Activated CD4-positive, alpha-beta T cell treated with anti-CD3 and anti-CD28 coated beads, Interleukin-10, Interleukin-2, amounts not matched to agents 100 ng/mL and 50 ng/mL, durations not matched to agents 16 hours and 8 hours (primary cell): ENCODE measurements around the gene CPAMD8.
"Not testable (repeated sequence)": the region's sequence is repeated elsewhere in the genome, so short reads cannot be mapped to it uniquely, and the experiment has no call there.

Source experiments
- DNase-seq: peaks from one replicate; pipeline ENCODE4 v3.0.0-alpha.2; 2020

Gene CPAMD8

DNA sequence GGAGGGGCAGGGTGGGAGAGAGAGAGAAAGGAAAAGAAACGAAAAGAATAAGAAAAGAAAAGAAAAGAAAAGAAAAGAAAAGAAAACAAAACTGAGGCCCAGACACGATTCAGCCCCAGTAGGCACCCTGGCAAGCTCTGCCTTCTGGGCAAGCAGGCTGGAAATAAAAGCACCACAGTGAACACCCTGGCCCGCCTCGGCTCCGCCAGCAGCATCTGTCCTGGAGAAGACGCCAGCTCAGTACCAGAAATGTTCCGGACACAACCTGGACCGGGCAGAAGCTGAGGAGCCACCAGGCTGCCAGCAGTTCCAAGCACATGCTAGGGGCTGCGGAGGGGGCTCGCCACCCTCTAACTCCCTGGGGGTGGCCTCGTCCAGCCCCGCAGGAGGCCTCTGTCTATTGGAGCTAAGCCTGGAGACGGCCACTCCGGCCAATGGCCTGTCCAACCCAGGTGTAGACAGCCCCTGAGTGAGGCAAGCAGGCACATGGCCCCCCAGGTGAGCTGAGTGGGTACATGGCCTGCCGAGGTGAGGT lies 11.4 kb upstream of the CPAMD8 start:
- no peak for DNase-seq

DNA sequence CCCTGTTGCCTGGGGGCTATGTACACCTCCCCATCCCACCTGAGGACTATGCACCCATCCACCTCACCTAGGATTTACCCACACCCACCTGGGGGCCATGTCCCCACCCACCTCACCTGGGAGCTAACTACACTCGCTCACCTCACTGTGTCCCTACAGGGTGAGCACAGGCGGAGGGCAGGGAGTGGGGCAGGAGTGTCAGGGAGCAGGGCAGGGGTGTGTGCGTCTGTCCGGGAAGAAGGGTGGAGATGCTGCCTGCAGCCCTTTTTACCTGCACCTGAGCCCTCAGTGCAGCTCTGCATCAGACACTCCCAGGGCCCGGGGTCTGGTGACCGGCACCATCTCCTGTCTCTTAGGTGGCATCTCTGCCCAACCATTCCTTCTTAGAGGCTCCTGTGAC lies 10.6 kb upstream of the CPAMD8 start:
- no peak for DNase-seq

- no peak for DNase-seq
These were observed 10.0 kb upstream of the CPAMD8 start for GRCh38 chr19:17036640-17037039.

DNA sequence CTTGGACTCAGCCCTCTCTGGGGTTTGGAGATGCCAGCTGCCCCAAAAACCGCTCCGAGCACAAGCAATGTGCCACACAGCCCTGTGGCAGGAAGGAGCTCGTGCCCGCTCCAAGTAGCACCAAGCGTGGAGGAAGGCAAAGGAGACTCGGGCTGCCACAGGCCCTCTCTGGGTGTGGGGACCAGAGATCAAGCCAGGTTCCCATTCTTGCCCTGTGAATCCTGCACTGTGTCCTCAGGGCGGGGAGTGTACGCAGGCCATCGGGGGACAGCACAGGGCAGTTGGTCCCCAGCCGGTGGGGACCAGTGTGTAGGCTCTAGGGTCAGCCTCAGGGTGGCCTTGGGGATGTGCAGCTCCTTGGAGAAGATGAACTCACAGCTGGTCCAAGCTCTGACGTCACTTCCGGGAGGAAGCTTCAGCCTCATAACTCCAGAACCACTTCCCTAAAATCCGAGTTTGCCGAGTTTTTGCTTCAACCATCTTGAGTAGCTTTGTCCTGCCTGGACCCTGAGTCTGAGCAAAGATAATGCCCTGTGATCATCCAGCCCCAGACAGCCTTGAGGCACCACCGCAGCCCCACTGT lies 9.3 kb upstream of the CPAMD8 start:
- no peak for DNase-seq

- DNase-seq, result no peak
These were observed 5.1 kb upstream of the CPAMD8 start for GRCh38 chr19:17031741-17032140.

DNA sequence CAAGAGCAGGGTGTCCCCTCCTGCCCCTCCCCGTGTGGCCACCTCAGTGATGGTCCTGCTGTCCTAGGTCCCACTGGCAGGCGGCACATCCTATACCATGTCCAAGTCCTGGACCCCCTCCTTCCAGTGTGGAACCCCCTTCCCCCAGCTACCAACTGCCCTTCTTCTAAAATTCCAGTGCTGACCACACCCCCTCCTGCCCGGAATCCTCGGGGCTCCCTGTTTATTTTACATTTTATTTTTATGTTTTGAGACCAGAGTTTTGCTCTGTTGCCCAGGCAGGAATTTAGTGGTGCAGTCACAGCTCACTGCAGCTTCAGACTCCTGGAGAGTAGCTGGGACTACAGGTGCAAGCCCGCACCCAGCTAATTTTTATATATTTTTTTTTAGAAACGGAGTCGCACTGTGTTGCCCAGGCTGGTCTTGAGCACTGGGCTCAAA lies 945 bp upstream of the CPAMD8 start:
- DNase-seq, result no peak

DNA sequence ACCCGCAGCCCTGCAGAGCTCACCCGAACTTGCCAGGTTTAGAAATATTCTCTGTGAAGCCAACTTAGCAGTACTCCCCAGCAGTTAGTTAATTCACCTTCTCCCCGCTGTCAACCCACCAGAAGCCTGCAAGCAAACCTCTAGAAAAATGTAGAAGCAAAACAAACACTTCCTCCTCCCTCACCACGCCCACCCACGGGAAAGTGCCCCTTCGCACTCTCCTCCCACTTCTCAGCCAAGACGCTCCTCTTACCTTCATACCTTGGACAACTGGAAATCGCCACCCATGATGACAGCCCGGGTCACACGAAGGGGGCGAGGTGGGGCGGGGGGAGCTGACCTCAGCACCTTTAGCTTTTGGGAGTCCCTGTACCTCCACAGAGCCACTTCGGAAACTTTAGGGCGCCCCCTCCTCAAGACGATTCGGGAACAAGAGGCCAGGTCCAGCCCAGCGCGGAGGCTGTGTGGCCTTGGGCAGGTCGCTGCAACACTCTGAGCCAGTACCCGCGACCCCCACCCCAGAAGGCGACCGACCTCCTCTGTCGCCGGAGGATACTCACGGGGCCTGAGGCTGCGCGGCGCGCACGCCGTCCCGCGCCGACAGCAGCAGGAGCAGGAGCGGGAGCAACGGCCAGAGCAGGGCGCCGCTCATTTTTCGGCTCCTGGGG lies 485 bp downstream of the CPAMD8 start:
- DNase-seq, result no peak

DNA sequence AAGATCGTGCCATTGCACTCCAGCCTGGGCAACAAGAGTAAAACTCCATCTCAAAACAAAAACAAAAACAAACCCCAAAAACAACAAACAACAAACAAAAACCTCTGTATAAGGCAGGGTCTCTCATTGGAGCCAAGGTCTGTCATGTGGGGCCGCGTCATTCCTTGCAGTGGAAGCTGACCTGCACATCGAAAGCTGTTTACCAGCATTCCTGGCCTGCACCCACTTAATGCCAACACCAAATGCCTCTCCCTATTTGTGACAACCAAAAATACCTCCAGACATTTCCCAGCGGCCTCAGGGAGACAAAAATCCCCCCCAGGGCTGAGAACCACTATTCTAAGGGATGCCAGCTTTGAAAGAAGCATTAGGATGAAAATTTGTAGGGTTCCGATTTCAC lies 1.2 kb downstream of the CPAMD8 start:
- DNase-seq, result no peak

DNA sequence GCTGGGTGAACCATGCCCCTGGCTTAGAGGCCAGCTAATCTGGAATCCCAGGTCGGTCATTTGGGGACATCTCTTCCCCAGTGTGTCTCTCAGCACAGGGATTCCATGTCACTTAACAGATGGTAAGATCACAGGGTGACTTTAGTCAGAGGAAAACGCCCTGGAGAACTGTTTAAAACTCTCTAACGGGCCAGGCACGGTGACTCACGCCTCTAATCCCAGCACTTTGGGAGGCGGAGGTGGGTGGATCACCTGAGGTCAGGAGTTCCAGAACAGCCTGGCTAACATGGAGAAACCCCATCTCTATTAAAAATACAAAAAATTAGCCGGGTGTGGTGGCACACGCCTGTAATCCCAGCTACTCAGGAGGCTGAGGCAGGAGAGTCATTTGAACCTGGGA lies 1.7 kb downstream of the CPAMD8 start:
- DNase-seq, result not testable (repeated sequence)

- DNase-seq, result no peak
These were observed 2.8 kb downstream of the CPAMD8 start for GRCh38 chr19:17023805-17024204.

DNA sequence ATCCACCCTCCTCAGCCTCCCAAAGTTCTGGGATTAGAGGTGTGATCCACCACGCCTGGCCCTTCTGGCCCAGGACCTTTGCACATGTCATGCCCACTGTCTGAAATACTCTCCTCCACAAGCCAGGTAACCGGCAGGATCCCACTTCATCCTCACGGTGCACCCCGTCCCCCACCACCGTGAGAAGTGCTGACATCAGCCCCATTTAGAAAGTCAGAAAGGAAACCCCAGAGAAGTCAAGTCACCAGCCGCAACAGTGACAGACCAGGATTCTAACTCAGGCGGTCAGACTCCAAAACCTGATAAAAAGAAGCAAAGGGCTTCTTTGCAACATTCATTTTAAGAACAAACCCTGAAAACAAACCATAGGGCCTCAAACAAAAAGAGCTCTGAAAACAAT lies 3.9 kb downstream of the CPAMD8 start:
- DNase-seq, result no peak

DNA sequence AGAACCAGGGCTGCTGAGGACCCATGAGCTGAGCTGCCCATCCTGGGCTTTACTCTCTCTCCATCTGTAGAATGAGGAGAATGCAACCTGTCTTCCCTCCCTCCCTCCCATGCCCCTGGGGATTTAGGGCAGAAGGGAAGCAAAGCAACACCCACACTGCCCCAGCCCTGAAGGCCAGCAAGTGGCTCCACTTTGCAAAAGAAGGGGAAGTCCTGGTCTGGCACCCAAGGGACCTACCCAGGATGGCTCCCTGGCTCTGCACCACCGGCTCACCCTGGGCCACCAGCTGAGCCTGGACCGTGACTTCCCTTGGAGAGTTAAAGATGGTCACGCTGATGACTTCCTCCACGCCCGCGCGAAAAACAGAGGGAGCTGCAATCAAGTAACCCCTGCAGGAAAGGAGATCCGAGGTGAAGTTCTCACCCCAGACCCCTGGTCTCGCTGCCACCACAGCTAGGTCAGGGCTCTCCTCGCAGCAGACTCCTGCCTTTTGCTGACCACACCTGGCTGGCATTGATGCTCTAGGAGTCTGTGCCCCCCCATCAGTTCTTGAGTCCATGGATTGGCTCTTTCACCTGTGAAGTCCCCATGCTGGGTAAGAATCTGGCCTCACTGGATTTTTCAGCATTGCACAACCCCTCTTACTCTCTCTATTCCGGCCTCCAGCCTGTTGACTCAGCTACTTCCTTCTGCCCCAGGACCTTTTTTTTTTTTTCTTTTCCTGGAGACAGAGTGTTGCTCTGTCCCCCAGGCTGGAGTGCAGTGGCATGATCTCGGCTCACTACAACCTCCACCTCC lies 4.6 kb downstream of the CPAMD8 start:
- no peak for DNase-seq

GRCh38 chr19:17021328-17021727 lies 5.3 kb downstream of the CPAMD8 start:
- DNase-seq, result no peak

DNA sequence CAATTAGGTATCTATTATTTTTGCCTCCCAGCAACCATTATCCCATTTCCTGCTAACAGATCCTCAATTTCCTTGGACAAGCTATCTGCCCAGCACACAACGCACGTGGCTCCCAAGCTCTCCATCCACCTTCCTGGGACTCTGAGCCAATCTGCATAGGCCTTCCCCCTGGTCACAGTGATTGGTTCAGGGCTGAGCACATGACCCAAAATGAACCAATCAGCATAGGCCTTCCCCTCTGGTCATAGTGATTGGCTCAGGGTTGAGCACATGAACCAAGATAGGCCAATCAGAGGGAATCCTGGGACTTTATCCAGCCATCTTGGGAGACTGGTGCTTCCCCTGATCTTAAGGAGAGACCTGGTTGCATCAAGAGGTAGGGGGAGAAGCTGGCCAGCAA lies 5.8 kb downstream of the CPAMD8 start:
- DNase-seq, result no peak

DNA sequence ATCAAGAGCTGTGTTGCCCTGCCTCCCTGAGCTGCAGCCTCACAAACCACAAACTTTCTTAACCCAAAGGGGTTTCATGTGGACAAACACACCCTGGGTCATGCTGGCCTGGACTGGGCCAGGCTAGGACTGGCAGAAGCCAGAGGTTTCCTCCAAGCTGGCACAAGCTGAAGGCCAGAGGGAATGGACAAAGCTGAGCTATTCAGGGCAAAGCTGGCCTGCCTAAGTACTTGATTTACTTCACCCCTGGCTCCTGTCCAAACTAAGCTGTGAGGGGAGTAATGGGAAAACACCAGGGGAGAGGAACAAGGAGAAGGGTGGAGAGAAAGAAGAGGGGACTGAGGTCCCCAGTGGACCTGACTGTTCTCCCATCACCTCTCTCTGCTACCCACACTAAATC lies 6.2 kb downstream of the CPAMD8 start:
- no peak for DNase-seq

DNA sequence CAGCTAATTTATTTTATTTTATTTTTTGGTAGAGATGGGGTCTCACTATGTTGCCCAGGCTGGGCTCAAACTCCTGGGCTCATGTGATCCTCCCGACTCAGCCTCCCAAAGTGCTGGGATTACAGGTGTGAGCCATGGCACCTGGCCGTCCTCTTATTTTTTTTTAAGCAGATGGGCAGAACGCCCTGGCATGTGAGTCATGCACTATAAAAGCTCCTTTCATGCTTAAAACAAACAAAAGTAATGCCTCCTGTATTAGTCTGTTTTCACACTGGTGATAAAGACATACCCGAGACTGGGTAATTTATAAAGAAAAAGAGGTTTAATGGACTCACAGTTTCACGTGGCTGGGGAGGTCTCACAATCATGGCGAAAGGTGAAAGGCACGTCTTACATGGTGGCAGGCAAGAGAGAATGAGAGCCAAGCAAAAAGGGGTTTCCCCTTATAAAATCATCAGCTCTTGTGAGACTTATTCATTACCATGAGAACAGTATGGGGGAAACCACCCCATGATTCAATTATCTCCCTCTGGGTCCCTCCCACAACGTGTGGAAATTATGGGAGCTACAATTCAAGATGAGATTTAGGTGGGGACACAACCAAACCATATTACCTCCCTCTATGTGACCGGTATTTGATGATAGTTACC lies 12.3 kb downstream of the CPAMD8 start:
- not testable (repeated sequence) for DNase-seq

- DNase-seq, result no peak
These were observed 15.1 kb downstream of the CPAMD8 start for GRCh38 chr19:17011485-17011884.

GRCh38 chr19:17006579-17006978 lies 20.0 kb downstream of the CPAMD8 start:
- DNase-seq, result no peak

GRCh38 chr19:17005000-17005399 lies 21.6 kb downstream of the CPAMD8 start:
- DNase-seq, result no peak

DNA sequence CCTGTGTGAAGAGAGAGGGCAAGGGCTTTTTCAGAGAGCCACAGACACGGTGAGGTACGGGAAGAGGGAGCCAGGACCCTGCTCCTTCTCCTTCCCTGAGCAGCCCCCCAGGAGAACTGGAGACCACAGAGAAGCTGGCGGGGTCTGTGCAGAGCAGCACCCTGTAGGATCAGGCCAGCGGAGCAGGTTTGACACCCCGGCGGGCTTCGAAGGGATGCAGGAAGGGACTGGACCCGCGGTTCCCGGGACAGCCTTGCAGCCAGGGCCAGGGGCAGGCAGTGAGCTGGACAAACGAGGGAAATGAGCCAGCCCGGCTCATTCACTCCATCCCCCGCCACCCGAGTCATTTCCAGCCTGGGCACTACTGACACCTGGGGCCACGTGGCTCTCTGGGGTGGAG lies 22.2 kb downstream of the CPAMD8 start:
- DNase-seq, result no peak

GRCh38 chr19:17002455-17002854 lies 24.2 kb downstream of the CPAMD8 start:
- no peak for DNase-seq

GRCh38 chr19:17001603-17002183 lies 24.9 kb downstream of the CPAMD8 start:
- peak; percentile 44 for DNase-seq

- DNase-seq, result no peak
These were observed 27.9 kb downstream of the CPAMD8 start for GRCh38 chr19:16998635-16999194.
